ENCODE results near the gene PRAMEF6. TPM values are rescaled to one million over a fixed set of nuclear protein-coding genes. Genes with fewer than 3 reads are reported as not detected.
"Not testable (repeated sequence)": the region's sequence is repeated elsewhere in the genome, so short reads cannot be mapped to it uniquely, and the experiment has no call there.

PRAMEF6 gene
- not detected for total RNA-seq
- long read RNA-seq, donor 1 = 0 reads
- long read RNA-seq, donor 2 = 0 reads

- intact Hi-C loops (cut with DNase I); DNase-seq (ENCODE audit: low spot score): not testable (repeated sequence)
These were observed at the start of gene PRAMEF6 for GRCh38 chr1:12947480-12947879. TSS of gene PRAMEF6 (minus strand) at chr1:12947580. CDS start at chr1:12942518, 5,062 bp downstream.

GRCh38 chr1:12924368-12924767 lies 23.0 kb downstream of the PRAMEF6 start:
- intact Hi-C loops (cut with DNase I); DNase-seq (ENCODE audit: low spot score): not testable (repeated sequence)

- DNase-seq (ENCODE audit: low spot score); intact Hi-C loops (cut with DNase I): not testable (repeated sequence)
These were observed 25.6 kb downstream of the PRAMEF6 start for GRCh38 chr1:12921749-12922148.

GRCh38 chr1:12916310-12916709 lies 31.1 kb downstream of the PRAMEF6 start, which contains the start of gene PRAMEF7:
TSS of gene PRAMEF7 (plus strand) at chr1:12916610. CDS start at chr1:12917693, 1,083 bp downstream.
- DNase-seq (ENCODE audit: low spot score); intact Hi-C loops (cut with DNase I): not testable (repeated sequence)

GRCh38 chr1:12903793-12904572 lies 43.4 kb downstream of the PRAMEF6 start:
- not testable (repeated sequence) for DNase-seq (ENCODE audit: low spot score)

GRCh38 chr1:12899186-12899585 lies 48.2 kb downstream of the PRAMEF6 start:
- intact Hi-C loops (cut with DNase I); DNase-seq (ENCODE audit: low spot score): not testable (repeated sequence)

More at GRCh38 chr1:12903793-12904572, 43.4 kb downstream of the PRAMEF6 start:
- intact Hi-C loops (cut with DNase I) = not testable (repeated sequence)

- intact Hi-C loops (cut with DNase I); DNase-seq (ENCODE audit: low spot score): not testable (repeated sequence)
These were observed 49.2 kb downstream of the PRAMEF6 start, which contains the start of gene PRAMEF10 for GRCh38 chr1:12898170-12898569. TSS of gene PRAMEF10 (minus strand) at chr1:12898270. CDS start at chr1:12895847, 2,423 bp downstream.

Other genes with a start within 250 kb of the PRAMEF6 start
- not detected for gene AADACL3, start 231.5 kb downstream of the PRAMEF6 start, total RNA-seq
- not detected for gene CFAP107, start 201.4 kb downstream of the PRAMEF6 start, total RNA-seq
- gene PRAMEF12, start 173.8 kb downstream of the PRAMEF6 start, total RNA-seq = not detected
- not detected for gene PRAMEF1, start 156.2 kb downstream of the PRAMEF6 start, total RNA-seq
- gene PRAMEF11, start 116.2 kb downstream of the PRAMEF6 start, total RNA-seq = not detected
- not detected for gene HNRNPCL1, start 98.9 kb downstream of the PRAMEF6 start, total RNA-seq
- gene PRAMEF2, start 90.5 kb downstream of the PRAMEF6 start, total RNA-seq = not detected
- not detected for gene PRAMEF4, start 61.4 kb downstream of the PRAMEF6 start, total RNA-seq
- not detected for gene PRAMEF10, start 49.3 kb downstream of the PRAMEF6 start, total RNA-seq
- not detected for gene PRAMEF7, start 31.0 kb downstream of the PRAMEF6 start, total RNA-seq
- not detected for gene PRAMEF27, start 109.0 kb upstream of the PRAMEF6 start, total RNA-seq
- gene HNRNPCL3, start 113.2 kb upstream of the PRAMEF6 start, total RNA-seq = not detected
- gene PRAMEF25, start 123.2 kb upstream of the PRAMEF6 start, total RNA-seq = not detected
- gene HNRNPCL2, start 169.3 kb upstream of the PRAMEF6 start, total RNA-seq = not detected
- not detected for gene PRAMEF26, start 208.4 kb upstream of the PRAMEF6 start, total RNA-seq
- gene HNRNPCL4, start 218.1 kb upstream of the PRAMEF6 start, total RNA-seq = not detected
- gene PRAMEF9, start 224.3 kb upstream of the PRAMEF6 start, total RNA-seq = not detected

Data from posterior vena cava (tissue), 2 donors.